NCI-H2171 (cell line): ENCODE measurements around the gene IDH3B.
"Not testable (repeated sequence)": the region's sequence is repeated elsewhere in the genome, so short reads cannot be mapped to it uniquely, and the experiment has no call there.

Source experiments
- DNase-seq: peaks from one replicate; lab custom pipeline; 2025; lab: John Stamatoyannopoulos, UW

IDH3B gene

DNA sequence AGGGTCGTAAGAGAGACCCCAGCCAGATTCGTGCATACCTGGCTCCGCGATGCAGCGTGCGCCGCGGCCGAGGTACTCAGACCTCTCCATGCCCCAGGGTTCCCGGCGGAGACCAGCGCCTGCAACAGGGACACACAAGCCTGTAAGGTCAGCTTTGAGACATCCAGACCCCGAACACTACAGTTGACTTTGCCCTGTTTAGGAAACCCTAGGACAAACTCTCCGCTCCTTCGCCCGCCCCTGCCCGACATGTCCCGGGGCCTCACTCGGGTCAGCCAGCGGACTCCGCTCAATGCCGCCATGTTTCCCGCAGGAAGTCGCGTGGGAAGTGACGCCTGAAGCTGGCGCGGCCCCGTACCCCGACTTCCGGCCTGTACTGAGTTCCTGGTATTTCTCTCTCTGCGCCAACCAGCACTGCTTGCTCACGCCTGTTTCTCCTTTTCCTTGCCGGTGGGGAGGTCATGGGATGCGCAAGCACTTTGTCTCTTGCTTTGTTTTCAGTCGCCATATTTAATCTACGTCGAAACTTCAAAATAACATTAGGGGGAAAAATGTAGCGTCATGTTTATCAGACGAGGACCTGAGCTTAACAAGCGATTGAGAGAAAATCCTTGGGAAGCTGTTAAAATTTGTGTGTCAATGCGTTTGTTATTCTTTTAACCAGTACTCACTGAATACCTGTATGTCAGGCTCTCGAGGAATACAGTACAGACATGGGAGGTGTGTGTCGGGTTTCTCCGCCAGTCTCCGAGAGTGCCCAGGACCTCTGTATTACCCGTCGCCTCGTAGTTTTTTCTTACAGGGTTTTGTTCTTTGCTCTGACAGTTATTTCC, at the start of gene IDH3B:
Gene IDH3B, minus strand, starts transcription at position 330 of the 833 bp plus-strand sequence. Its CDS starts 28 bp downstream, at position 302.
- peak; percentile 95 for DNase-seq

DNA sequence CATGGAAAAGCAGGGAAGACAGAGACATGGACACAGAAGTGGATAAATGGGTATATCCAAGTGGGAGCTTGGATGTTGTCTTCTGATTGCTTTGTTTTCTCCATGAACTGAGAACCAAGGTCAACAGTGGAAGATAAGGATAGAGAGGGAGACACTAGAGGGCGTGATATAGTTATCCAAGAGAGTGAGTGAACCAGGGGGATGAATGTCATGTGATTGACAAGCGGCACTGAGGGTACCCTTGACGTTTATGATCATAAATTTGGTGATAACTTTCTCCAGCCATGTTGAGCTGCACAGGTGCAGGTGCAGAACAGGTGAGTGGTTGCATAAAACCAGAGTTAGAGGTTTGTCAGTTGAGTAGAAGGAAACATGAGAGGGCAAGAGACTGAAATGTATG, 49.3 kb upstream of the IDH3B start:
- no peak for DNase-seq

GRCh38 chr20:2709205-2709981, 45.4 kb upstream of the IDH3B start:
- no peak for DNase-seq

DNA sequence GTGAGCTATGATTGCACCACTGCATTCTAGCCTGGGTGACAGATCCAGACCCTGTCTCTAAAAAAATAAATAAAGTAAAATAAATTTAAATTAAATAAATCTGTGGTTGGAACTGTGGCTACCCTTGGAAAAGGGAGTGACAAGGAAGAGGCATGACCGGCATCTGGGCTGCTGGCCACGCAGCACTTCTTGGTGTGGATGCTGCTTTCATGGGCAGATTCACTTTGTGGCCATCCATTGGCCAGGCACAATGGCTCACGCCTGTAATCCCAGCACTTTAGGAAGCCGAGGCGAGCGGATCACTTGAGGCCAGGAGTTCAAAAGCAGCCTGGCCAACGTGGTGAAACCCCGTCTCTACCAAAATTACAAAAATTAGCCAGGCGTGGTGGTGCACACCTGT, 44.6 kb upstream of the IDH3B start:
- no peak for DNase-seq

GRCh38 chr20:2708073-2708415, 44.0 kb upstream of the IDH3B start:
- DNase-seq = no peak

DNA sequence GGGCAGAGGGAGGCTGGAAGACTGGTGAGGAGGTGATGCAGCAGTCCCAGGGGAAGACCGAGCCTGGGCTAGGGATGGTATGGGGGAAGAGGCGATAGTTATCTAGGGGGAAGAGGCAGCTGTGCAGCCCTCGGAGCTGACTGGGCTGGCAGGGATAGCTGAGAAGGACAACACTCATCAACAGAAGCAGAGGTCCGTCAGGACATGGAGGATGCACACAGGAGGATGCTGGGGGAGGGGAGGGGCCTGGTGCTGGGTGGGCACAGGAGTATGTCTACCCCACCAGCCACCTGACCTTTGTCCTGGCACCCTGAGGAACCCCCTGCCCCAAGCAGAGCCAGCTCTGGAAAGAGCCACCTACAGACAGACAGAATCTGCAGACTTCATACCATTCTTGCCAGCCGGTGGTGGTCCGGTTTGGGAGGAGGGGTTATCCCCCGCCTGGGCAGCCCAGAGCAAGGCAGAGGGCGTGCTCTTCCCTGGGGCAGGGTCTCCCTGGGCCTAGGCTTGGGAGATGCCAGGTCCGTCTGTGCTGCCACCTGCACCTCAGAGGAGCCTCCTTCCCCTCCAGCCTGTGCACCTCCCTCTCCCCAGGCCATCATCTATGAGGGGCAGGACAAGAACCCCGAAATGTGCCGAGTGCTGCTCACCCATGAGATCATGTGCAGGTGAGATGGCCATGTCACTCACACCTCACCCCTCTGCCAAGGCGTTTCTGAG, 43.5 kb upstream of the IDH3B start:
- no peak for DNase-seq

DNA sequence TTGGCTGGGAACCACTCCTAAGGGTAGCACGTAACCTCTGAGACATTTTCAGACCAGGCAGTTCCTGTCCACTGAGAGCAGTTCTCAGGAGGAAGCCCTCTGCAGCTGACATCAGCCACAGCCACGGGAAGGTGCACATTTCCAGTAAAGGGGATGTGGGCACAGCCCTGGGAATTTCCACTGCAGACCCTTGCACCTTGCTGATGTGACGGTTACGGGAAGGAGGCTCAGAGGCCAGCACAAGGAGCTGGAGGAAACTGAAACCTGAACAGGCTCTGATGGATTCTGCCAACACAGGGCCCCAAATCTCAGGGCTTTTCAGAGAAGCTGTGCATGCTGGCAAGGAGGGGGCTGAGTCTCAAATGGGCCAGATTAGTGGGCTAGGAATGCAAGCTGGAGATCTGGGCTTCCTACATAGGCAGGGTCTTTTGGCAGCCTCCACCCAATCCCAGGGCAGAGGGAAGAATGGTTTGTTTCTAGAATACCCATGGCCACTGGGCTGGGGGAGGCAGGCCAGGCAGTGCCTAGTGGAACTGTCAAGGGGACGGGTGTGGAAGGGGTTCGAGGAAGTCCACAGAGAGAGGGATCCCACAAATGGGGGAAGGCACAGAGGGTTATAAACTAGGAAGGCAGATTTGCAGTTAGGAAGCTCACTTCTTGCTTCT, 42.8 kb upstream of the IDH3B start:
- DNase-seq = no peak

DNA sequence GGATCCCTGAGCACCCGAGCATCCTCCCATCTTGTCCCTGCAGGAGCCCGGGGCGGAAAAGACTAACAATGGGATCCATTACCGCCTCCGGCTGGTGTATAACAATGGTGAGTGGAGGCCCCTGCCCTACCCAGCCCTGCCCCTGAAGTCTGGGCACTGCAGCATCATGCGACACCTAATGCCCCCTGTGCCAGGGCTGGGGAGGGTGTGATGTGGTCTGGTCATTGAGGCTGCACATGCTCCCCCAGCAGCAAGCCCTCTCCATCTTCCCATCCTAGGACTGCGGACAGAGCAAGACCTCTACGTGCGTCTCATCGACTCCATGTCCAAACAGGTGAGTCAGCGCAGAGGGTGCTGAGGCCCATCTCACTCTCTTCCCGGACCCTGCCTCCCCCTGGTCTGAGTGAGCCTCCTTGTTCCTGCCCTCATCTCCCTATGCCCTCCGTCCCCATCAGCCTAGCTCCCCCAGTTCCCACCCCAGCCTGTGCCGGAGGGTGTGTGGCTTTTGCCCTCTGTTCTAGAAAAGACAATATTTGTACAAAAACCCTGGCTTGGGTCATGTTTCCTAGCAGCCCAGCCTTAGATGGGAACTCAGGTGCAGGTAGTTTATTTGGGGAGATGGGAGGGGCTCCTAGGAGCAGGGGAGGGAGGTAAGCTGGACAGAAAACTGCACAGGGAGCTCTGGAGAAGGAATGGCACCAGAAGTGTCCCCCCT, 42.1 kb upstream of the IDH3B start:
- no peak for DNase-seq

DNA sequence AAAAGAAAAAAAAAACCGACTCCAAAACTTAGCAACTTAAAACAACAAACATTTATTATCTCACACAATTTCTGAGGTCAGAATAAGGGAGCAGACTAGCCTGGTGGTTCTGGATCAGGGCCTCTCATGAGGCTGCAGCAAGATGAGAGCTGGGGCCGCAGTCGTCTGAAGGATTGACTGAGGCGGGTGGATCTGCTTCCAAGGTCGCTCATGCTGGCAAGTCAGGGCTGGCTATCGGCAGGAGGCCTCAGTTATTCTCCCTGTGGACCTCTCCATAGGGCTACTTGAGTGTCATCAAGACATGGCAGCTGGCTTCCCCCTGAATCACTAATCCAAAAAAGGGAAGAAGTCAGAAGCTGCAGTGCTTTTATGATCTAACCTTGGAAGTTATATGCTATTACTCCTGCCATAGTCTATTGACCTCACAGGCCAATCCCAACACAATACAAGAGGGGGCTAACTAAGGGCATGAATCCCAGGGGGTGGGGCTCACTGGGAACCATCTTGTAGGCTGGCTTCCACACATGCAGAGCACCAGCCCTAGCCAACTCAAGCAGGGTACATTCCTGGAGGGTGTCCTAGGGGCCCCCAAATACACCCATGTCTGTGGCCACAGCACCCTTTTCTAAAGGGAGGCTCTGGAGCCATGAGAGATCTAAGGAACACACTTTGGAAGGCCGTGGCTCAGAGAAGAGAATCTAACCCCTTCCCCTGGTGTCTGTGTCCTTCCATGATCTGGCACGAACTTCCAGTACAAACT, 39.9 kb upstream of the IDH3B start:
- DNase-seq = no peak

GRCh38 chr20:2701671-2702081, 37.7 kb upstream of the IDH3B start:
- no peak for DNase-seq

GRCh38 chr20:2700913-2701620, 37.1 kb upstream of the IDH3B start:
- no peak for DNase-seq

- no peak for DNase-seq
Observed at GRCh38 chr20:2699775-2700413, 35.9 kb upstream of the IDH3B start.

DNA sequence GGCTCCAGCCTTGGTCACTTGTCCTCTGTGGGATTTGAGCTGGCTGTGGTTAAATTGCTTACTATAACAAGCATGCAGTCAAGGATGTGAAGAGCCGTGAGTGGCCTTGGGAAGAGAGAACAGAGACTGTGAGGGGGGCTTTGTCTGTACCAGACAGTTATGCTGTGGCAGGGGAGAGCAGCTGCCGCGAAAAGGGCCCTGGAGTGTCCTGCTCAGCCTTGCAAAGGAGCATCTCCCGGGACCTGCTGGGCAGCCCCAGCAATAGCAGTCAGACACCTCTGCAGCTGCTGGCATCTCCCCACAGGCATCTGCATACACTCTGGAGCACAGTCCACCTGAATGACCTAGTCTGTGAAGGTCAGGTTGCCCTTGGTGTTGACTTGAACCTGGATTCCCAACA, 34.9 kb upstream of the IDH3B start:
- DNase-seq = no peak

GRCh38 chr20:2698186-2698817, 34.3 kb upstream of the IDH3B start:
- DNase-seq = no peak

DNA sequence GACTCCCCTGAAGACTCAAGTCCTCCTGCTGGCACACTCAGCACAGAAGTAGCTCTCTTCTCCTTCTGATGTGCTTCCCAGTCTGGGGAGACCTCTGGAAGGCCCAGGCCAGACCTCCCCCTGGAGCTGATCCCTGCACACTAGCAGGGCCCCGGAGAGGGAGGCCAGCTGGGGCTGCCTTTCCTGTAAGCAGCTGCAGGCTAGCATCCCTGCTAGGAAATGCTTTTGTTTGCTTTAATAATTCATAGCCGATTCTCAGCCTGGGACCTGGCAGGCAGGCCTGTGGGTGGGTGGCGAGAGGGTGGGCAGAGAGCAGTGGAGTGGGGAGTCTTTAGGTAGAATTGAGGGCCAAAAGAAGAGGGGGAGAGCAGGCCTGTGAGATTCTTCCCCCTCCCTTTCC, 33.8 kb upstream of the IDH3B start:
- DNase-seq = no peak

DNA sequence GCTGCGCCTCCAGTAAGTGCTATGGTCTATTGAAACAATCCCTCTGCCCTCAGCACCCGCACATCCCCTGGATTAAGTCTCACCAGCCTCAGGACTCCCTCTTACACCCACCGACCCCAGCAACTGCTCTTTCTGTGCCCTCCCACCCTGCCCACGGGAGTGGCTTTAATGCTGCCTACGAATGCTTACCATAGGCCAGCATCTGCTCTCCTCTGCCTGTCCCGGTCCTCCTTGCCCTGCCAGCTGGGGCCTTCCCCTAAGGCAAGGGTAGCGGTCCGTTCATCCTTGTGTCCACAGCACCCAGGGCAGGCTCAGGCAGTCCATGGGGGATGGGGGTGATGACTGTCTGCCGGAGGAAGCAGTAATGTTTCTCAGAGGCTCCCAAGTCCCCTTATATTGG, 32.6 kb upstream of the IDH3B start:
- no peak for DNase-seq

DNA sequence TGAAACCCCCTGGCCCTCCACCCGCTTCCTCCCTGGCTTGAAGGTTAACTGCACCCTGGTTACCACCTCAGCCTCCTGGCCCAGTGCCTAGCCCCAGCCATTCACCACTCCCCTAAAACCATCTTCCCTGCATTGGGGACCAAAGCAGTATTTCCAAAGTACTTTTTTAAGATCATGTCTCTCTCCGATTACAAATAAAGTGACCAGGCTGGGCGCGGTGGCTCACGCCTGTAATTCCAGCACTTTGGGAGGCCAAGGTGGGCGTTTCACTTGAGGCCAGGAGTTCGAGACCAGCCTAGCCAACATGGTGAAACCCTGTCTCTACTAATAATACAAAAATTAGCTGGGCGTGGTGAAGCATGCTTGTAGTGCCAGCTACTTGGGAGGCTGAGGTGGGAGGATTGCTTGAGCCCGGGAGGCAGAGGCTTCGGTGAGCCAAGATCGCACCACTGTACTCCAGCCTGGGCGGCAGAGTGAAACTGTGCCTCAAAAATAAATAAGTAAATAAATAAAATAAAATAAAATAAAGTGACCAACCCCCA, 32.0 kb upstream of the IDH3B start:
- not testable (repeated sequence) for DNase-seq

GRCh38 chr20:2695206-2695983, 31.4 kb upstream of the IDH3B start:
- no peak for DNase-seq
